Uterus (tissue), 2 donors: Measurements from ENCODE around the gene TSPAN9.

Source experiments
- CTCF ChIP-seq, 4 experiments: fragments of 200-600 bp in 2 of 4; fragments of 450-650 bp in 2 of 4; sonication (generic) in 2 of 4; IDR thresholded peaks; one replicate each; pipeline ENCODE4 v1.5.1; 2016 to 2019; ENCODE audit warnings: antibody characterized with exemption in 4 of 4, mild to moderate bottlenecking in 2 of 4, moderate library complexity in 1 of 4
- POLR2A ChIP-seq, 2 donors: fragments of 450-650 bp; IDR thresholded peaks; one replicate each; pipeline ENCODE4 v1.6.1; 2016; ENCODE audit warnings: antibody characterized with exemption in 2 of 2, mild to moderate bottlenecking in 1 of 2, moderate library complexity in 1 of 2

- TF ChIP-seq CTCF (IDR thresholded peaks at IDR 0.05) (no peak), POLR2A (IDR thresholded peaks at IDR 0.05) (no peak)
Measured at GRCh38 chr12:3284405-3284804, 207.2 kb downstream of the TSPAN9 start.
